CD4-positive, alpha-beta T cell treated with Interferon alpha-2 for 1 hour (primary cell): Measurements from ENCODE around the gene SLC51A.
"Not testable (repeated sequence)": the region's sequence is repeated elsewhere in the genome, so short reads cannot be mapped to it uniquely, and the experiment has no call there.

Experiments used
- DNase-seq, 2 donors: peaks; one replicate each; pipeline ENCODE4 v3.0.0-alpha.2; 2020 to 2022

SLC51A gene

GRCh38 chr3:196193736-196194541 lies 22.4 kb upstream of the SLC51A start:
- no peak for DNase-seq

DNA sequence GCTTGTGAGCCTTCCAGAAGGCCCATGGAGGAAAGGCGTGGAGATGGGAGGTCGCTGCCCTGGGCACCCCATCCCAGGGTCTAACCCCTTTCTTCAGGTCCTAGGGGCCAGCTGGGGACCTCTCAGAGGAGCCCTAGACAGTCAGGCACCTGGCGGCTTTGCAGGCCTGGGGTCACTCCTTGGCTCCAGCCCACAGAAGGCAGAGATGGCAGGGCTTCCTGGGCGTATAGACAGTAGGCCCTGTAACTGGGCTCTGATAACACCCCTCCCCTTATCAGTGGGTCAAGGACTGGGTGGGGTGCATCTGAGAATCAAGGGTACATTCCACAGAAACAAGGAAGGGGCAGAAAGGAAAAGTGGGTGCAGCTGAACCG lies 21.8 kb upstream of the SLC51A start:
- DNase-seq = no peak

DNA sequence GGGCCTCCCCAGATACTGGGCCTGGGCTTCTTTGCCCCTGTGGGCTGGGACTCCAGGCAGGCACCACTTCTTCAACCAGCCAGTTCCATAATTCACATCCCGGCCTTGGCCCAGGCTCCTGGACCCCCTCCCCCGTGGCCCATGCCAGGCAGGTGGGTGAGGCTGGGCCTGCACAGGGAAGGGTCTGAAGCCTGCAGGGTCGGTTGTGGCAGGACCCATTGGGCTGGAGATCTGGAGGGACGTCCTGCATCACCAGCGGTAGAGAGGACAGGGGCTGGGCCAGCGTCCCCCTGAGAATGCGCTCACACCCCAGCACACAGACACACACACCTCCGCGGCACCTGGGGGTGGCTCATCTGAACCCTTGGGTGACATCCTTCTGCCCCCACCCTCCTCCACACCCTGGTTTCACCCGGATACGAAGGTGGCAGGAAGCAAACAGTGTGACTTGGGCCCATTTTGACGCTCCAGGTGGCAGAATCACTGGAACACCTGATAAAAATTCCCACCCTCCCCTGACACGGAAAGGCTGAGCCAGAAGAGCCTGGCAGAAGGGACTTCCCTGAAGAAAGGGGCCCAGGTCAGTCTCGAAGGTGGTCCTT lies 20.6 kb upstream of the SLC51A start:
- DNase-seq = peak in 1 of 2 donors; percentile 45

DNA sequence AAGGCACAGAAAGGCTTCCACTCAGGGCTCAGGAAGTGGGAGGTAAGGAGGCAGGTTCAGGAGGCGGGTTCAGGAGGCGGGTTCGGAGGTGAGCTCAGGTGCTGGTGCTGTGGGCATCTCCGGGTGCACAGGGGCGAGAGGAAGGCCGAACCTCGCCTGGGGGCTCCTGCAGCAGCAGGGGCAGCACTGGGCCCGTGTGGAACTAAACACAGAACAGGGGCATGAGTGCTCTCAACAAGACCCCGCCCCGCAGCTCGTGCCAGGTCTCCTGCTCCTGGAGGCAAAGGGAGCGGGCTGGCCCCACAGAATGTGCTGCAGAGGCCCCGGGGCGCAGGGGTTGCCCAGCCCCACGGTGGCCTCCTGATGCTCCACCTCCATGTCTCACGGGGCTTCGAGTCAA lies 18.8 kb upstream of the SLC51A start:
- DNase-seq = no peak

DNA sequence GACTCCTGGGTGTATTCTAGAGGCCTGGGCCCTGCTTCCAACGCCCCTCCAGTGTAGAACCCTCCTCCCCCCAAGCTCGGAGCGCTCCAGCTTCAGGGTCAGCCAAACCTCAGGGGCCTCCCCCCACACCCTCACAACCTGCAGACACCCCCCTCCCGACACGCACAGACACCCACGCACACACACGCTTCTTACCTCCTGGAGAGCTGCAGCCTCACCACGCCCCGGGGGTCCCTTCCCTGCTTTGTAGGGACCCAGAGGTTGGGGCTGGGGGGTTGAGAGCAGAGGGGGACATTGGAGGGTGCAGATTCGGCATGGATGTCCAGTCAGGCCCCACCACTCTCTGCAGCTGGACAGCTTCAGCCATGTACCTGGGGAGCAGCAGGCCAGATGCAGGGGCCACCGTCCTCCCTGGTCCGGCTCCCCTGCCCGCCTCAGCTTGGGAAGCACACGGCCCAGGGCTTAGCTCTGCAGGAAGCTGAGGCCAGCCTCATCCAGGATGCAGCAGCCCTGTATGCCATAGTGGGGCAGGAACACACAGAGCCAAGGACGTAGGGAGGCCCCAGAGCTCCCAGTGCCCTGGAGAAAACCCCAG lies 18.2 kb upstream of the SLC51A start:
- DNase-seq = no peak

- no peak for DNase-seq
Observed at GRCh38 chr3:196198771-196199753, 17.3 kb upstream of the SLC51A start.

- peak in 1 of 2 donors; percentile 54 for DNase-seq
Observed at GRCh38 chr3:196202516-196202970, 13.8 kb upstream of the SLC51A start.

DNA sequence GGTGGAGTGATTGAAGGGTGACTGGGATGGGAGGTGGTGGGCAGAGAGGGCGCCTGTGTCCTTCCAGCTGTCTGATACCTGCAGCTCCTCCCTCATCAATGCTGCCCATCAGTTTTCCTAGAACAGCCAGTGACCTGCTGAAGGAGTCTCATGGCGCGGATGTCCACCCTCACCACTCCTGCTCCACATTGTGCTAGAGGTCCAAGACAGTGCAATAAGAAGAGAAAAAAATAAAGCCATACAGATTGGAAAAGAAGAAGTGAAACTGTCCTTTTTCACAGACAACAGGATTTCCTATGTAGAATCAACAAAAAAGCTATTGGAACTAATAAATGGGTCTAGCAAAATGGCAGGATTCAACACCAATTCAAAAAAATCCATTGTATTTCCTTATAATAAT lies 12.5 kb upstream of the SLC51A start:
- no peak for DNase-seq

GRCh38 chr3:196205442-196206205 lies 10.7 kb upstream of the SLC51A start:
- not testable (repeated sequence) for DNase-seq

DNA sequence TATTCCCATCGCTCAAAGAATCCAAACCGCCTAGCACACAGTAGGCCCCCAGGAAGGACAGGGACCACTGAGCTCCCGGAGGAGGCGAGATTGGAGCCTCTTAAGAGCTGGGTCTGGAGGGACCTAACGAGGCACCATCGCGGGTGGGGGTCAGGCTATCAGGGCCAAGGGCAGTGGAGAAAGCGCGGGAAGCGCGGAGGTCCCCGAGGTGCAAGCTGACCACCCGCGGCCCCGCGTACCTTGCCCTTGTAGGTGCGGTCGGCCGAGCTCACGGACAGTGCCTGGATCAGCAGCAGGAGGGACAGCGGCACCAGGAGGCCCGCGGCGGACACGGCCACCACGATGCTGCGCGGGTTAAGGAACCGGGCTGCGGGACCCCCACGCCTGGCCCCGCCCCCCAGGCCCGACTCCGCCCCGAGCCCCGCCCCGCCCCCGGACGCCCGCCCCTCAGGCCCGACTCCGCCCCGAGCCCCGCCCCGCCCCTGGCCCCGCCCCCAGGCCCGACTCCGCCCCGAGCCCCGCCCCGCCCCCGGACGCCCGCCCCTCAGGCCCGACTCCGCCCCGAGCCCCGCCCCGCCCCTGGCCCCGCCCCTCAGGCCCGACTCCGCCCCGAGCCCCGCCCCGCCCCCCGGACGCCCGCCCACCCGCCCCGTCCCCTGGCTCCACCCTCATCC lies 9.0 kb upstream of the SLC51A start:
- DNase-seq = no peak

DNA sequence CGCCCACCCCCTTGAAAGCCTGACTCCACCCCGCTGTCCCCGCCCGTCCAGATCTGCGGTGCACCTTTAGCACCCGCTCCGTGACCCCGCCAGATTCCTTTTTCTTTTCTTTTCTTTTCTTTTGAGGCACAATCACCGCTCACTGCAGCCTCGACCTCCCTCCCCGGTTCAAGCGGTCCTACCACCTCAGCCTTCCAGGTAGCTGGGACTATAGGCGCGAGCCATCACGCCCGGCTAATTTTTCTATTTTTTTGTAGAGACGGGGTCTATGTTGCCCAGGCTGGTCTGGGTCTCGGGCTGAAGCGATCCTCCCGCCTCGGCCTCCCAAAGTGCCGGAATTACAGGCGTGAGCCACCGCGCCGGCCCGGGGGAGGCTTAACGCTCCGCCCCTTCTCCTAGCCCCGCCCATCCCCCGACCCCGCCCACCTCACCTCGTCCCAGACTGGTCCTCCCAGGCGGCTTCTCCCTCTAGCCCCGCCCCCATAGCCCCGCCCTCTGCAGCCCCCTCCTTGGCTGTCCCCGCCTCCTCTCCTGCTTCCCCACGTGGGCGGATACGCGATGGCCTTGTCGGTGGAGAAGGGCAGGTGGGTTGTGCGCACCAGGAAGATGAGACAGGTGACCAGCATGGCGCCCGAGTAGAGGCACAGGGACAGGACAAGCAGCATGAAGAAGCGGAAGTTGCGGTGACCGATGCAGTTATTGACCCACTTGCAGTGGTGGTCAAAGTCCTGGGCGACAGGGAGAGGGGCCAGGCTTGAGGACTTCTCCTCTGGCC lies 8.3 kb upstream of the SLC51A start:
- peak; percentile 76 to 83 for DNase-seq

DNA sequence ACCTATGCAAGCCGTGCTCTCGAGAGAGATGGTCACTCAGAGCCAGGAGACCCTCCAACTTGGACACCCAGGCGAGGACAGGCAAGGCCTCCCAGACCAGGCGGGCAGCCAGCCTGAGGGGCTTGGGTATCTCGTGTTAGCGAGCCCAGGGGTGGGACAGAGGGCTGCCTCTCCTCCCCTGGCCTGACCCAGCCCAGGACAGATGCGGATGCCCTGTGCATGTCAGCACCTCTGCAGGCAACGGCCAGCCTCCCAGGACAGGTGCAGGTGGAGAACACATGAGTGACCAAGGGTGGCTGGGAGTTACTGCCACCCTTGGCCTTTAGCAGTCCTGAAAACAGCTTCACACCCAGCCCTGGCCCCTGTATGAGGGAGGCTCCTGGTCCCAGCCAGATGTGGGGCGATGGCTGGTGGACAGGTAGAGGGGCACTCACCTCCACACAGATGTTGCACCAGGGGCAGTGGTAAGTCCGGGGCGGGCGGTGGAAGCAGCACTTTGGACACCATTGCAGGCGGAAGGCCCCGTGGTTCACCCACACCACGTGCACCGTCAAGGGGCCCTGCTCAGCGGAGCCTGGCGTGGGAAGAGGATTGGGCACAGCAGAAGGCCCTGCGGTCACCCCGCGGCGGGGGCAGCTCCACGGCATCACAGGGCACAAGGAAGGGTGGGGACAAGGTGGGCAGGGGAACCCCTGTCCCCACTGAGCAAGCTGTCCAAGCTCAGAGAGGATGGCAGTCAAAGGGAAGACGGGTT lies 7.2 kb upstream of the SLC51A start:
- DNase-seq = no peak

GRCh38 chr3:196209944-196210672 lies 6.2 kb upstream of the SLC51A start:
- not testable (repeated sequence) for DNase-seq

- DNase-seq = no peak
Observed at GRCh38 chr3:196210673-196211556, 5.4 kb upstream of the SLC51A start, which contains the start of gene ZDHHC19. TSS of gene ZDHHC19 (minus strand) at chr3:196211400. CDS start at chr3:196211315, 85 bp downstream.

GRCh38 chr3:196214783-196215441 lies 1.4 kb upstream of the SLC51A start:
- DNase-seq = no peak

GRCh38 chr3:196215493-196216020 lies 777 bp upstream of the SLC51A start:
- DNase-seq = no peak

GRCh38 chr3:196216681-196217211 lies 412 bp downstream of the SLC51A start:
- DNase-seq = no peak
